Neural progenitor cell (in vitro differentiated cells): Measurements from ENCODE around the gene EGLN1.

Source experiments
- EZH2 ChIP-seq: fragments of 200-600 bp; sonication (generic); IDR thresholded peaks from 2 replicates; pipeline ENCODE4 v1.6.1; 2017; ENCODE audit warnings: antibody characterized with exemption, mild to moderate bottlenecking, moderate library complexity
- EZH2phosphoT487 ChIP-seq: fragments of 200-600 bp; sonication (generic); IDR thresholded peaks from 2 replicates; pipeline ENCODE4 v1.6.1; 2017; ENCODE audit warnings: antibody characterized with exemption
- TF ChIP-seq, protein P1 (sequence below): fragments of 200-600 bp; sonication (generic); IDR thresholded peaks from 2 replicates; pipeline ENCODE4 v1.5.1; 2017; ENCODE audit warnings: antibody characterized with exemption, mild to moderate bottlenecking

- TF ChIP-seq, protein P1, sequence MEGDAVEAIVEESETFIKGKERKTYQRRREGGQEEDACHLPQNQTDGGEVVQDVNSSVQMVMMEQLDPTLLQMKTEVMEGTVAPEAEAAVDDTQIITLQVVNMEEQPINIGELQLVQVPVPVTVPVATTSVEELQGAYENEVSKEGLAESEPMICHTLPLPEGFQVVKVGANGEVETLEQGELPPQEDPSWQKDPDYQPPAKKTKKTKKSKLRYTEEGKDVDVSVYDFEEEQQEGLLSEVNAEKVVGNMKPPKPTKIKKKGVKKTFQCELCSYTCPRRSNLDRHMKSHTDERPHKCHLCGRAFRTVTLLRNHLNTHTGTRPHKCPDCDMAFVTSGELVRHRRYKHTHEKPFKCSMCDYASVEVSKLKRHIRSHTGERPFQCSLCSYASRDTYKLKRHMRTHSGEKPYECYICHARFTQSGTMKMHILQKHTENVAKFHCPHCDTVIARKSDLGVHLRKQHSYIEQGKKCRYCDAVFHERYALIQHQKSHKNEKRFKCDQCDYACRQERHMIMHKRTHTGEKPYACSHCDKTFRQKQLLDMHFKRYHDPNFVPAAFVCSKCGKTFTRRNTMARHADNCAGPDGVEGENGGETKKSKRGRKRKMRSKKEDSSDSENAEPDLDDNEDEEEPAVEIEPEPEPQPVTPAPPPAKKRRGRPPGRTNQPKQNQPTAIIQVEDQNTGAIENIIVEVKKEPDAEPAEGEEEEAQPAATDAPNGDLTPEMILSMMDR: no peak
- no peak for TF ChIP-seq EZH2
- TF ChIP-seq EZH2phosphoT487: no peak
These were observed 10.9 kb upstream of the EGLN1 start for GRCh38 chr1:231432996-231433395.
